Type B pancreatic cell (in vitro differentiated cells): ENCODE measurements around the gene GPAT2. TPM values are rescaled to one million over a fixed set of nuclear protein-coding genes. Genes with fewer than 3 reads are reported as not detected.
"Not testable (repeated sequence)": the region's sequence is repeated elsewhere in the genome, so short reads cannot be mapped to it uniquely, and the experiment has no call there.

Experiments used
- DNase-seq: peaks from one replicate; pipeline ENCODE4 v3.0.0; 2021; ENCODE audit warnings: mixed read lengths; ENCODE audit not compliant: unreplicated experiment; ENCODE audit errors: extremely low spot score
- H3K27ac Mint-ChIP-seq: 2 replicates; pipeline ENCODE4 v1.8.0; 2021; ENCODE audit warnings: mild to moderate bottlenecking, mixed read lengths
- H3K27me3 Mint-ChIP-seq: 2 replicates; pipeline ENCODE4 v1.8.0; 2021; ENCODE audit warnings: mixed read lengths
- H3K36me3 Mint-ChIP-seq: 2 replicates; pipeline ENCODE4 v1.8.0; 2021; ENCODE audit warnings: mixed read lengths
- H3K4me1 Mint-ChIP-seq: one replicate; pipeline ENCODE4 v1.8.0; 2021; ENCODE audit warnings: mixed read lengths; ENCODE audit not compliant: unreplicated experiment
- H3K4me3 Mint-ChIP-seq: 2 replicates; pipeline ENCODE4 v1.8.0; 2021; ENCODE audit warnings: mild to moderate bottlenecking, mixed read lengths
- H3K9me3 Mint-ChIP-seq: 2 replicates; pipeline ENCODE4 v1.8.0; 2021; ENCODE audit warnings: mixed read lengths
- CTCF ChIP-seq: fragments of 200-600 bp; sonication (generic); conservative IDR thresholded peaks from 2 replicates; pipeline ENCODE4 v1.5.0; 2021; ENCODE audit warnings: antibody characterized with exemption, mild to moderate bottlenecking
- total RNA-seq: library from RNA; stranded (reverse); gene quantifications from 2 replicates; pipeline ENCODE4 v1.2.1, GENCODE V29; 2021; ENCODE audit warnings: low replicate concordance

Gene GPAT2
- total RNA-seq, 1 donor from 2014 or later, result 0.39 TPM

- H3K4me3 Mint-ChIP-seq, result peak overlapping the region; percentile 65
- not testable (repeated sequence) for DNase-seq, H3K4me1 Mint-ChIP-seq, H3K27ac Mint-ChIP-seq, H3K9me3 Mint-ChIP-seq, H3K36me3 Mint-ChIP-seq
- H3K27me3 Mint-ChIP-seq, result peaks cover 19% of the 10 kb centered on the region
- peak; percentile 40 for TF ChIP-seq CTCF
Measured at GRCh38 chr2:96011129-96011455, 23.6 kb downstream of the GPAT2 start.

- Mint-ChIP-seq H3K4me3 (peak overlapping the region; percentile 87), H3K27ac (peak overlapping the region; percentile 89)
- not testable (repeated sequence) for H3K9me3 Mint-ChIP-seq
Measured at GRCh38 chr2:96010320-96011128, 24.2 kb downstream of the GPAT2 start.

GRCh38 chr2:96009833-96010232, 24.9 kb downstream of the GPAT2 start:
- not testable (repeated sequence) for H3K4me1 Mint-ChIP-seq, H3K36me3 Mint-ChIP-seq, DNase-seq, H3K9me3 Mint-ChIP-seq
- H3K4me3 Mint-ChIP-seq, result peak overlapping the region; percentile 87
- H3K27me3 Mint-ChIP-seq, result peaks cover 25% of the 10 kb centered on the region
- H3K27ac Mint-ChIP-seq, result peak overlapping the region; percentile 89

More at GRCh38 chr2:96010320-96011128, 24.2 kb downstream of the GPAT2 start:
- H3K36me3 Mint-ChIP-seq, H3K4me1 Mint-ChIP-seq: not testable (repeated sequence)
- peaks cover 22% of the 10 kb centered on the region for H3K27me3 Mint-ChIP-seq
- DNase-seq, result peak; percentile 94

GRCh38 chr2:96008051-96008450, 26.7 kb downstream of the GPAT2 start:
- not testable (repeated sequence) for H3K9me3 Mint-ChIP-seq, DNase-seq, H3K4me1 Mint-ChIP-seq, H3K36me3 Mint-ChIP-seq
- peak overlapping the region; percentile 67 for H3K4me3 Mint-ChIP-seq
- peak overlapping the region; percentile 2 for H3K27ac Mint-ChIP-seq
- H3K27me3 Mint-ChIP-seq, result peaks cover 30% of the 10 kb centered on the region

GRCh38 chr2:96006248-96006647, 28.5 kb downstream of the GPAT2 start:
- H3K27me3 Mint-ChIP-seq, result peaks cover 44% of the 10 kb centered on the region
- DNase-seq, H3K4me3 Mint-ChIP-seq, H3K36me3 Mint-ChIP-seq, H3K27ac Mint-ChIP-seq, H3K9me3 Mint-ChIP-seq, H3K4me1 Mint-ChIP-seq: not testable (repeated sequence)

- peak overlapping the region; percentile 83 for H3K27ac Mint-ChIP-seq
- TF ChIP-seq CTCF, result peak; percentile 91
- not testable (repeated sequence) for H3K4me1 Mint-ChIP-seq, DNase-seq, H3K36me3 Mint-ChIP-seq, H3K9me3 Mint-ChIP-seq
- H3K4me3 Mint-ChIP-seq, result peak overlapping the region; percentile 91
- H3K27me3 Mint-ChIP-seq, result peaks cover 24% of the 10 kb centered on the region
Measured at GRCh38 chr2:95992520-95993272, 42.0 kb downstream of the GPAT2 start.

GRCh38 chr2:95992102-95992501, 42.6 kb downstream of the GPAT2 start:
- not testable (repeated sequence) for DNase-seq, H3K4me1 Mint-ChIP-seq, H3K27ac Mint-ChIP-seq, H3K9me3 Mint-ChIP-seq, H3K36me3 Mint-ChIP-seq
- H3K4me3 Mint-ChIP-seq, result peak overlapping the region; percentile 76
- peaks cover 22% of the 10 kb centered on the region for H3K27me3 Mint-ChIP-seq

- H3K27me3 Mint-ChIP-seq, result peaks cover 20% of the 10 kb centered on the region
- not testable (repeated sequence) for H3K4me1 Mint-ChIP-seq, H3K9me3 Mint-ChIP-seq, H3K36me3 Mint-ChIP-seq, DNase-seq
- H3K27ac Mint-ChIP-seq, result peak within 1 kb of the TSS; percentile 95
- H3K4me3 Mint-ChIP-seq, result peak within 1 kb of the TSS; percentile 99
Measured at GRCh38 chr2:95991351-95992094, 43.2 kb downstream of the GPAT2 start, which contains the start of gene ANKRD36C. TSS of gene ANKRD36C (minus strand) at chr2:95991824. CDS start at chr2:95991708, 116 bp downstream.

GRCh38 chr2:95990884-95991283, 43.8 kb downstream of the GPAT2 start:
- H3K9me3 Mint-ChIP-seq, result not testable (repeated sequence)

More at GRCh38 chr2:95990884-95991283, 43.8 kb downstream of the GPAT2 start:
- DNase-seq, H3K27ac Mint-ChIP-seq, H3K4me1 Mint-ChIP-seq, H3K36me3 Mint-ChIP-seq: not testable (repeated sequence)
- H3K27me3 Mint-ChIP-seq, result peaks cover 16% of the 10 kb centered on the region
- peak overlapping the region; percentile 31 for H3K4me3 Mint-ChIP-seq
